Fibroblast of lung (primary cell): ENCODE measurements around the gene ATP10A.

Source experiments
- CTCF ChIP-seq, 2 donors: IDR thresholded peaks in 1 of 2; conservative IDR thresholded peaks in 1 of 2; 1 replicate in 1 of 2; 2 replicates in 1 of 2; pipeline ENCODE4 v1.5.1; 2011 to 2012; ENCODE audit warnings: low read length in 2 of 2, control low read depth in 1 of 2, inconsistent platforms in 1 of 2, low read depth in 1 of 2, mild to moderate bottlenecking in 1 of 2
- EZH2 ChIP-seq: IDR thresholded peaks from 2 replicates; pipeline ENCODE4 v1.5.1; 2012; ENCODE audit warnings: low read length, control low read depth, mild to moderate bottlenecking; ENCODE audit errors: missing control alignments

- TF ChIP-seq CTCF (conservative IDR thresholded peaks at IDR 0.05 in 1 of 2, IDR thresholded peaks at IDR 0.05 in 1 of 2; ENCODE audit: low read depth in 1 of 2, low read length in 2 of 2) (no peak), EZH2 (no peak)
Observed at GRCh38 chr15:25676070-25676469, 187.1 kb downstream of the ATP10A start.
